HepG2 (cell line): ENCODE data around the gene GOT1. TPM values are rescaled to one million over a fixed set of nuclear protein-coding genes. Genes with fewer than 3 reads are reported as not detected.
A peak's percentile ranks its signal among the peaks of the same experiment; 100 is the strongest.

Experiments
- BHLHE40 ChIP-seq: IDR thresholded peaks from 2 replicates; pipeline ENCODE4 v1.6.1; 2011; ENCODE audit warnings: low read length, improper control_type of control experiment
- CSRNP2 ChIP-seq: sonication (generic); formaldehyde crosslinking; conservative IDR thresholded peaks from 2 replicates; pipeline ENCODE4 v1.8.0; 2022; ENCODE audit warnings: low read depth, missing genetic modification reagents
- DNMT3B ChIP-seq: conservative IDR thresholded peaks from 2 replicates; pipeline ENCODE4 v1.6.1; 2016; ENCODE audit warnings: missing biosample characterization, control low read depth
- GATAD1 ChIP-seq: IDR thresholded peaks from 2 replicates; pipeline ENCODE4 v1.6.1; 2016; ENCODE audit warnings: missing genetic modification reagents, missing compliant biosample characterization
- IKZF4 ChIP-seq: sonication (generic); formaldehyde crosslinking; IDR thresholded peaks from 2 replicates; pipeline ENCODE4 v1.5.1; 2020; ENCODE audit warnings: borderline replicate concordance, mild to moderate bottlenecking, low read depth, missing genetic modification reagents; ENCODE audit errors: not compliant biosample characterization
- ISX ChIP-seq: sonication (generic); formaldehyde crosslinking; conservative IDR thresholded peaks from 2 replicates; pipeline ENCODE4 v1.5.0; 2020; ENCODE audit warnings: missing genetic modification reagents
- PCBP1 ChIP-seq: fragments of 200-400 bp; formaldehyde crosslinking; IDR thresholded peaks from 2 replicates; pipeline ENCODE4 v1.6.1; 2017; ENCODE audit warnings: mild to moderate bottlenecking, low read depth, low read length, borderline replicate concordance
- PTBP1 ChIP-seq: fragments of 200-400 bp; formaldehyde crosslinking; IDR thresholded peaks from 2 replicates; pipeline ENCODE4 v1.6.1; 2018; ENCODE audit warnings: low read length, low read depth; ENCODE audit not compliant: poor library complexity, severe bottlenecking
- THAP9 ChIP-seq: sonication (generic); formaldehyde crosslinking; IDR thresholded peaks from 2 replicates; pipeline ENCODE4; 2020; ENCODE audit warnings: missing genetic modification reagents, mild to moderate bottlenecking, borderline replicate concordance
- ZBTB39 ChIP-seq: sonication (generic); formaldehyde crosslinking; IDR thresholded peaks from 2 replicates; pipeline ENCODE4 v1.5.0; 2020; ENCODE audit warnings: missing genetic modification reagents
- ZFP90 ChIP-seq: sonication (generic); formaldehyde crosslinking; IDR thresholded peaks from 2 replicates; pipeline ENCODE4 v1.8.0; 2022; ENCODE audit warnings: missing genetic modification reagents, mild to moderate bottlenecking, inconsistent platforms, borderline replicate concordance
- ZNF335 ChIP-seq: sonication (generic); formaldehyde crosslinking; IDR thresholded peaks from 2 replicates; pipeline ENCODE4 v1.4.0; 2020; ENCODE audit warnings: missing genetic modification reagents
- ZNF354B ChIP-seq: sonication (generic); formaldehyde crosslinking; IDR thresholded peaks from 2 replicates; pipeline ENCODE4 v1.8.0; 2022; ENCODE audit warnings: mild to moderate bottlenecking, missing genetic modification reagents
- ZNF547 ChIP-seq: sonication (generic); formaldehyde crosslinking; IDR thresholded peaks from 2 replicates; pipeline ENCODE4 v1.5.1; 2020; ENCODE audit warnings: mild to moderate bottlenecking, missing genetic modification reagents
- ZNF572 ChIP-seq: sonication (generic); formaldehyde crosslinking; IDR thresholded peaks from 2 replicates; pipeline ENCODE4 v1.5.1; 2020; ENCODE audit warnings: mild to moderate bottlenecking, missing genetic modification reagents
- ZNF678 ChIP-seq: sonication (generic); formaldehyde crosslinking; IDR thresholded peaks from 2 replicates; pipeline ENCODE4 v1.4.0; 2020; ENCODE audit warnings: mild to moderate bottlenecking, missing genetic modification reagents
- ZNF709 ChIP-seq: sonication (generic); formaldehyde crosslinking; IDR thresholded peaks from 2 replicates; pipeline ENCODE4 v1.5.0; 2020; ENCODE audit warnings: mild to moderate bottlenecking, missing genetic modification reagents
- ZNF777 ChIP-seq: sonication (generic); formaldehyde crosslinking; IDR thresholded peaks from 2 replicates; pipeline ENCODE4 v1.4.0; 2020; ENCODE audit warnings: missing genetic modification reagents
- polyA plus RNA-seq, 8 experiments: library from polyadenylated mRNA; depleted of rRNA in 3 of 8; stranded (reverse) in 7 of 8; unstranded in 1 of 8; fragments of >200 nt; fragmentation: Illumina TruSeq in 4 of 8; extraction: Trizol in 4 of 8; gene quantifications; 2 replicates each; pipeline versions ENCODE4 v1.2.1 to v1.2.3, GENCODE V29; 2011 to 2016; ENCODE audit warnings: low read depth in 4 of 8, missing spikeins in 1 of 8, mixed read lengths in 1 of 8; ENCODE audit not compliant: insufficient read depth in 1 of 8
- total RNA-seq, 5 experiments: library from RNA; depleted of rRNA; stranded (reverse); fragments of >200 nt; fragmentation: Illumina TruSeq; extraction: Trizol; gene quantifications; 2 replicates each; pipeline ENCODE4 v1.2.3, GENCODE V29; 2016; ENCODE audit warnings: low read depth in 1 of 5
- TF ChIP-seq, protein P1 (sequence below): sonication (generic); formaldehyde crosslinking; IDR thresholded peaks from 2 replicates; pipeline ENCODE4 v1.8.0; 2022; ENCODE audit warnings: missing genetic modification reagents, mild to moderate bottlenecking, moderate library complexity, borderline replicate concordance
- TF ChIP-seq, protein P2 (sequence below): sonication (generic); formaldehyde crosslinking; IDR thresholded peaks from 2 replicates; pipeline ENCODE4 v1.5.1; 2020; ENCODE audit warnings: missing genetic modification reagents, mild to moderate bottlenecking, borderline replicate concordance

The GOT1 gene
- total and polyA plus RNA-seq, 2 of the 13 experiments (the other 11 are each of a cell fraction or from before 2014, with no cell fraction given): 81.2 to 102 TPM

DNA sequence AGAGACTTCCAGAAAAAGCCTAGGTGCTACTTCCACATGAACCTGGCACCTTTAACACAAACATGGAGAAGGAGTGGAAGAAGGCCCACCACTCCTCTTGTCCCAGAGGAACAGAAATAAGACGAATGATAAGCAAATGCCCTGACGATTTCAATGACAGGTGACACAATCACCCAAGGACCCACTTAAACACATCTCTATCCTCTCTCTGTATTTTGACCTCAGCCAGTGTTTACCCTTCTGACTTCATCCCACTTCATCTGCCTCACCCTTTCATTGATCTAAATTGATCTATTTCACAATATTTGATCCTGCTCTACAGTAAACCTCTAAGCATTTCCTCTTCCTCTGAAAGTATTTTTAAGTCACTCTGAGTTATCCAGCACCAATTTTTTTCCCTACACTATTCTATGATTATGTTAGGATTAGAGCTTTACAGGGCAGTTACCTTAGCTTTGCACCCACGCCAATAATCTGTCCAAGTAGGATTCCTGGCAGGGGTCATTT, 9.1 kb downstream of the GOT1 start (continued):
- TF ChIP-seq, protein P1, sequence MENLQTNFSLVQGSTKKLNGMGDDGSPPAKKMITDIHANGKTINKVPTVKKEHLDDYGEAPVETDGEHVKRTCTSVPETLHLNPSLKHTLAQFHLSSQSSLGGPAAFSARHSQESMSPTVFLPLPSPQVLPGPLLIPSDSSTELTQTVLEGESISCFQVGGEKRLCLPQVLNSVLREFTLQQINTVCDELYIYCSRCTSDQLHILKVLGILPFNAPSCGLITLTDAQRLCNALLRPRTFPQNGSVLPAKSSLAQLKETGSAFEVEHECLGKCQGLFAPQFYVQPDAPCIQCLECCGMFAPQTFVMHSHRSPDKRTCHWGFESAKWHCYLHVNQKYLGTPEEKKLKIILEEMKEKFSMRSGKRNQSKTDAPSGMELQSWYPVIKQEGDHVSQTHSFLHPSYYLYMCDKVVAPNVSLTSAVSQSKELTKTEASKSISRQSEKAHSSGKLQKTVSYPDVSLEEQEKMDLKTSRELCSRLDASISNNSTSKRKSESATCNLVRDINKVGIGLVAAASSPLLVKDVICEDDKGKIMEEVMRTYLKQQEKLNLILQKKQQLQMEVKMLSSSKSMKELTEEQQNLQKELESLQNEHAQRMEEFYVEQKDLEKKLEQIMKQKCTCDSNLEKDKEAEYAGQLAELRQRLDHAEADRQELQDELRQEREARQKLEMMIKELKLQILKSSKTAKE (CRISPR knock-in tag): 0 out of 2 replicates have a peak, but pooled peaks have one; percentile 20
- TF ChIP-seq CSRNP2: no peak
- no peak for TF ChIP-seq ISX (CRISPR knock-in tag)
- no peak for TF ChIP-seq PCBP1
- TF ChIP-seq ZNF354B (CRISPR knock-in tag): 0 out of 2 replicates have a peak, but pooled peaks have one; percentile 28
- TF ChIP-seq BHLHE40: no peak
- TF ChIP-seq ZBTB39 (CRISPR knock-in tag): peak; percentile 58; the same call in 1 of the 2 replicates
- TF ChIP-seq ZNF709 (CRISPR knock-in tag): 0 out of 2 replicates have a peak, but pooled peaks have one; percentile 55
- TF ChIP-seq ZNF335 (CRISPR knock-in tag): 0 out of 2 replicates have a peak, but pooled peaks have one; percentile 45
- TF ChIP-seq ZNF777 (CRISPR knock-in tag): no peak
- TF ChIP-seq ZNF547 (CRISPR knock-in tag): no peak
- TF ChIP-seq ZFP90: no peak
- no peak for TF ChIP-seq IKZF4 (CRISPR knock-in tag)
- no peak for TF ChIP-seq THAP9
- no peak for TF ChIP-seq PTBP1
- TF ChIP-seq ZNF572 (CRISPR knock-in tag): no peak
- no peak for TF ChIP-seq DNMT3B
- TF ChIP-seq, protein P2, sequence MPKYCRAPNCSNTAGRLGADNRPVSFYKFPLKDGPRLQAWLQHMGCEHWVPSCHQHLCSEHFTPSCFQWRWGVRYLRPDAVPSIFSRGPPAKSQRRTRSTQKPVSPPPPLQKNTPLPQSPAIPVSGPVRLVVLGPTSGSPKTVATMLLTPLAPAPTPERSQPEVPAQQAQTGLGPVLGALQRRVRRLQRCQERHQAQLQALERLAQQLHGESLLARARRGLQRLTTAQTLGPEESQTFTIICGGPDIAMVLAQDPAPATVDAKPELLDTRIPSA (CRISPR knock-in tag): no peak
- TF ChIP-seq ZNF678 (CRISPR knock-in tag): no peak
- TF ChIP-seq GATAD1 (CRISPR knock-in tag): no peak; the same call in 1 of the 2 replicates
